Measurements from ENCODE around the gene RNF157. TPM values are rescaled to one million over a fixed set of nuclear protein-coding genes. Genes with fewer than 3 reads are reported as not detected.

RNF157 gene
- total and polyA plus RNA-seq, 10 of the 15 experiments (the other 5 are each of a cell fraction or from before 2014, with no cell fraction given), result 1.4 to 15.9 (median 9.6) TPM

DNA sequence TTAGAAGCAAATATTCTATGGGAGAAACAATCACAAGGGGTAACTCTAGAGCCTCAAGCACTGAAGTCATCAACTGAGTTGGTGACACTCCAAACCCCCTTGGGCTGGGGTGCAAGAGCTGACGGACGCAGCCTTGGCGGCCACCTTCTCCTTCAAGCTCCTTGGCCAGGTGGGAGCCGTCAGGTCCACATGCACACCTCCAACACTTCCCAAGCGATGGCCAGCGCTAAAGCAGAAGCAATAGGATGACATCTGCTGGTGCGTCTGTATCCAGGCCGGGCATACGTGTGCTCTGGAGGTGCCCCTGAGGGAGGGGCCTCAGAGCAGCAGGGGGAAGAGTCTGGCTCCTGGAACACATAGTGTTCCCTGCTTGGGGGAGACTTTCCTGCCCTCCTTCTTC lies 87.1 kb downstream of the RNF157 start:
- CTCF ChIA-PET, result interaction anchor here (0.8 to 1.4 kb wide), 4 partner anchors 25 to 127 kb away, joined by 3 to 6 read pairs (median 5); no protein-coding TSS in a partner anchor
- WGBS (ENCODE audit: insufficient coverage, insufficient replicate concordance, low lambda C conversion rate, missing lambda C conversion rate), result 96% methylated on average over 9 of the region's 9 CpGs
- Histone ChIP-seq H4K20me1 (ENCODE audit: control insufficient read depth, insufficient read depth) (no peaks in the 10 kb centered on the region), H3K4me1 (ENCODE audit: control insufficient read depth, insufficient read depth, low read length) (no peaks in the 10 kb centered on the region), H3K9me3 (replicated peaks; ENCODE audit: control insufficient read depth, insufficient read depth, low read length) (no peaks in the 10 kb centered on the region), H3K79me2 (ENCODE audit: control insufficient read depth, insufficient read depth, low read length) (no peaks in the 10 kb centered on the region), H3K4me3 (no peak overlapping the region), H3K9ac (ENCODE audit: control insufficient read depth, insufficient read depth, low read length) (no peak overlapping the region), H3K27ac (ENCODE audit: control insufficient read depth, insufficient read depth) (no peak overlapping the region), H3K36me3 (ENCODE audit: control insufficient read depth in 2 of 2, insufficient read depth in 2 of 2, low read length in 1 of 2) (no peaks in the 10 kb centered on the region), H3K27me3 (replicated peaks in 1 of 2; ENCODE audit: control insufficient read depth in 2 of 2, insufficient read depth in 2 of 2, low read length in 1 of 2) (no peaks in the 10 kb centered on the region), H2AFZ (ENCODE audit: control insufficient read depth, low read depth, low read length) (no peak overlapping the region), H3K4me2 (ENCODE audit: control insufficient read depth, insufficient read depth) (no peak overlapping the region)
- ATAC-seq (no peak), FAIRE-seq (no peak), DNase-seq (ENCODE audit: low read depth, low spot score) (no peak)
- SMC1A ChIA-PET (ENCODE audit: uncharacterized antibody, unreplicated experiment), result interaction anchor here (1.2 to 1.9 kb wide), 2 partner anchors 27 to 29 kb away, joined by 3 to 6 read pairs; no protein-coding TSS in a partner anchor
- no peak for TF ChIP-seq ZNF622 (IDR thresholded peaks at IDR 0.05)
- TF ChIP-seq YBX1 (IDR thresholded peaks at IDR 0.05), result no peak
- TF ChIP-seq NR2C1 (IDR thresholded peaks at IDR 0.05), result no peak
- no peak for TF ChIP-seq ZNF384 (IDR thresholded peaks at IDR 0.05; ENCODE audit: borderline replicate concordance, low read depth, low read length)
- intact Hi-C loops (cut with micrococcal nuclease; ENCODE audit: unreplicated experiment), result no loop called here
- POLR2A ChIA-PET, result no interaction called here
- in situ Hi-C loops (cut with MboI), result no loop called here
- no TSS peak for BruUV-seq (replicated peaks)
- RAD21 ChIA-PET (ENCODE audit: unreplicated experiment), result interaction anchor here (1.1 to 1.7 kb wide), 2 partner anchors 114 to 127 kb away, joined by 3 to 6 read pairs; no protein-coding TSS in a partner anchor

DNA sequence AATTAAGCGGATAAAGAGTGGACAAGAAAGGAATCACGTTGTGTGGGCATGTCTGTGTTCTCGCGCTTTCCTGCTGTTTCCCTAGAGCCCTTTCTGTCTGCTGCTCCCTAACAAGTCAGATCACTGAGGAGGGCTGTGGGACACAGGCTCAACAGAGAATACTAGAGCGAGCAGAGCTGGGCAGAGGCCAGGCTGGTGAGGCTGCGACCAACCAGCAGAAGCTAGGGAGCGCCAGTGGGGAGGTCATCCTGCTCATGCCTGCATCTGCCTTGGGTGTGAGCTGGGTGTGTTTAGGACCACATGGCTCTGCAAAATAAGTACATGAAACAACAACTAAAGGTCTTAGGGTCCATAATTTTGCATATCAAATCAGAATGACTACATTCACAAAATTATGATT lies 87.7 kb downstream of the RNF157 start:
- TF ChIP-seq CHD1 (IDR thresholded peaks at IDR 0.05; ENCODE audit: low read depth, low read length) (no peak), RELB (IDR thresholded peaks at IDR 0.05; ENCODE audit: low read depth) (no peak), MTA2 (IDR thresholded peaks at IDR 0.05; ENCODE audit: low read depth) (no peak), HDAC6 (IDR thresholded peaks at IDR 0.05; ENCODE audit: unreplicated experiment) (no peak), IKZF2 (IDR thresholded peaks at IDR 0.05) (no peak), FOS (IDR thresholded peaks at IDR 0.05; ENCODE audit: borderline replicate concordance, extremely low read depth, insufficient read length) (no peak), TCF7 (IDR thresholded peaks at IDR 0.05; ENCODE audit: borderline replicate concordance) (no peak), NKRF (conservative IDR thresholded peaks at IDR 0.05) (no peak)
- no peak overlapping the region for H2AFZ ChIP-seq (ENCODE audit: control insufficient read depth, low read depth, low read length)
- H3K27ac ChIP-seq (ENCODE audit: control insufficient read depth, insufficient read depth), result no peak overlapping the region
- no peaks in the 10 kb centered on the region for H4K20me1 ChIP-seq (ENCODE audit: control insufficient read depth, insufficient read depth)
- RAD21 ChIA-PET (ENCODE audit: unreplicated experiment), result interaction anchor here (1.1 to 1.7 kb wide), 2 partner anchors 115 to 127 kb away, joined by 3 to 6 read pairs; no protein-coding TSS in a partner anchor
- no peak for DNase-seq (ENCODE audit: low read depth, low spot score)
- H3K9me3 ChIP-seq (replicated peaks; ENCODE audit: control insufficient read depth, insufficient read depth, low read length), result no peaks in the 10 kb centered on the region
- H3K27me3 ChIP-seq (replicated peaks in 1 of 2; ENCODE audit: control insufficient read depth in 2 of 2, insufficient read depth in 2 of 2, low read length in 1 of 2), result no peaks in the 10 kb centered on the region
- H3K79me2 ChIP-seq (ENCODE audit: control insufficient read depth, insufficient read depth, low read length), result no peaks in the 10 kb centered on the region
- BruUV-seq (replicated peaks), result no TSS peak
- intact Hi-C loops (cut with micrococcal nuclease; ENCODE audit: unreplicated experiment) (no loop called here), in situ Hi-C loops (cut with MboI) (no loop called here)
- no peak for ATAC-seq
- CTCF ChIA-PET, result interaction anchor here (0.8 to 2.6 kb wide), 6 partner anchors 14 to 127 kb away, joined by 3 to 10 read pairs (median 5); no protein-coding TSS in a partner anchor
- FAIRE-seq, result no peak
- no peaks in the 10 kb centered on the region for H3K36me3 ChIP-seq (ENCODE audit: control insufficient read depth in 2 of 2, insufficient read depth in 2 of 2, low read length in 1 of 2)
- SMC1A ChIA-PET (ENCODE audit: uncharacterized antibody, unreplicated experiment), result interaction anchor here (1.2 to 1.9 kb wide), 2 partner anchors 27 to 29 kb away, joined by 3 to 6 read pairs; no protein-coding TSS in a partner anchor
- no peak overlapping the region for H3K9ac ChIP-seq (ENCODE audit: control insufficient read depth, insufficient read depth, low read length)
- no peak overlapping the region for H3K4me2 ChIP-seq (ENCODE audit: control insufficient read depth, insufficient read depth)
- 91% methylated on average over 7 of the region's 7 CpGs for WGBS (ENCODE audit: insufficient coverage, insufficient replicate concordance, low lambda C conversion rate, missing lambda C conversion rate)
- POLR2A ChIA-PET, result no interaction called here
- no peak overlapping the region for H3K4me3 ChIP-seq
- no peaks in the 10 kb centered on the region for H3K4me1 ChIP-seq (ENCODE audit: control insufficient read depth, insufficient read depth, low read length)

Data from GM12878 (cell line).